NCI-H1930 (cell line): ENCODE measurements around the gene USP10.

Experiments
- DNase-seq, 2 experiments: peaks; one replicate each; lab custom pipeline; 2025; lab: John Stamatoyannopoulos, UW

USP10 gene, protein sequence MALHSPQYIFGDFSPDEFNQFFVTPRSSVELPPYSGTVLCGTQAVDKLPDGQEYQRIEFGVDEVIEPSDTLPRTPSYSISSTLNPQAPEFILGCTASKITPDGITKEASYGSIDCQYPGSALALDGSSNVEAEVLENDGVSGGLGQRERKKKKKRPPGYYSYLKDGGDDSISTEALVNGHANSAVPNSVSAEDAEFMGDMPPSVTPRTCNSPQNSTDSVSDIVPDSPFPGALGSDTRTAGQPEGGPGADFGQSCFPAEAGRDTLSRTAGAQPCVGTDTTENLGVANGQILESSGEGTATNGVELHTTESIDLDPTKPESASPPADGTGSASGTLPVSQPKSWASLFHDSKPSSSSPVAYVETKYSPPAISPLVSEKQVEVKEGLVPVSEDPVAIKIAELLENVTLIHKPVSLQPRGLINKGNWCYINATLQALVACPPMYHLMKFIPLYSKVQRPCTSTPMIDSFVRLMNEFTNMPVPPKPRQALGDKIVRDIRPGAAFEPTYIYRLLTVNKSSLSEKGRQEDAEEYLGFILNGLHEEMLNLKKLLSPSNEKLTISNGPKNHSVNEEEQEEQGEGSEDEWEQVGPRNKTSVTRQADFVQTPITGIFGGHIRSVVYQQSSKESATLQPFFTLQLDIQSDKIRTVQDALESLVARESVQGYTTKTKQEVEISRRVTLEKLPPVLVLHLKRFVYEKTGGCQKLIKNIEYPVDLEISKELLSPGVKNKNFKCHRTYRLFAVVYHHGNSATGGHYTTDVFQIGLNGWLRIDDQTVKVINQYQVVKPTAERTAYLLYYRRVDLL

DNA sequence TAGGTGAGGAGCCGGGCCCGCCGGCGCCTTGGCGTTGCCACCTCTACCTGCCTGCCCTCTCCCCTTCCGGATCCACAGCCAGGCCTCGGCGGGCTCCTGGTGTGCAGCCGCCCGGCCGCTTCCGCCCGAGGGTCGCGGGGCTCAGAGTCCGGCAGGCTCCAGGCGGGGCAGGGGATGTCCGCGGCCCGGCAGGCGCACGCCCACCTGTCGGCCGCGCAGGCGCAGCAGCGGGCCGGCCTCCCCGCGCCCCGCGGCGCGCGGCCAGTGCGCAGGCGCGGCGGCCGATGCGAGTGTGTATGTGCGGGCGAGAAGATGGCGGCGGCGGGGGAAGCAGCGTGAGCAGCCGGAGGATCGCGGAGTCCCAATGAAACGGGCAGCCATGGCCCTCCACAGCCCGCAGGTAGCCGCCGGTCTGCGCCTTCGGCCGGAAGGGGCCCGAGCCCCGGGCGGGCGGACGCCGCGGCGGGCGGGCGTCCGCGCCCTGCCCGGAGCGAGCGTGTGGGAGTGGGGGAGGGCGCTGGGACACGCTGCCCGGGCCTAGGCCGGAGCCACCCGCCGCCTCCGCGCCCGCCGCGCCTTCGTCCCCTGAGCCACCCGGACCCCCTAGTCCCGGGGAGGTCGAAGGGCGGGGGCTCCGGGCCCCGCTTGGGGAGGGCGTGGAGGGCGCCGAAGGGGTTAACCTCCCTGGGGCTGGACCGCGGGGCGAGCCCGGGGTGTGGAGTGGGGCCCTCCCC lies at the start of gene USP10:
Gene USP10 (plus strand): TSS at position 289 of the 734 bp plus-strand sequence. CDS start 91 bp downstream, at position 380.
- peak; percentile 60 to 75 for DNase-seq

DNA sequence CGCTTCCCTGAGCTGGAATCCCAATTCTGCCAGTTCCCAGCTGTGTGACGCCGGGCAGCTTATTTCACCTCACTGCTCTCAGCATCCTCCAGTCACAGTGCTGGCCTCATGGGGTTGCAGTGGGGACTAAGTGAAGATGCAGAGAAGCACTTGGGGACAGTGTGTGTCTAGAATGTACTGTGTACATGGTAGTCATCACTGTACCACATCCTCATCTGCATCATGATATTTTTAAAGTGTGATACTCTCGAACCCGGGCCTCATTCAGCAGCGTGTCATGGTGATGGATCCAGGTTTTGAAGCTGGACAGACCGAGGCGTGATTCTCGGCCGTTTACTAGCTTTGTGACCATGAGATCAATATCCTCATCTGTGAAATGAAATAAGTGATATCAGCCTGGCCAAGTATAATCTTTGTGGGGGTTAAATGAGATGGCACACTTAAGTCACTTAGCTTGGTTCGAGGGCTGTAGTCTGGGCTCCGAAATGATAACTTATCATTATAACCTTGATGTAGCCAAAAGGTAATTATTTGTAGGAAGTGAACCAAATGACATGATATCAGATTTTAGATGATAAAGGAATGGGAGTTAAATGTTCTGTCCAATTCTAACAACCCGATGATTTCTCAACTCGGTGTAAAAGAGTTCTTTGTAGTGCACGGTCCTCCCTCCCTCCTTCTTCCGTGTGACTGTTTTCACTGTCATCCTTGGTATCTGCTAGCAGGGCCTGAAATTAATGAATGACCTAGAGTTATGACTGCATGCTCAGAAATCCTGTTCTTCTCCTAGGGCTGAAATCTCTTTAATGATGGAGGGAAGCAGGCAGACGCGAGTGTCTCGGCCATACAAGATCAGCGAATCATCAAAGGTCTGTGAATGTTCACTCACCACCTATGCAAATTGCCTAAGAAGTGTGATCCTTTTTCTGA lies 49.5 kb upstream of the USP10 start:
- DNase-seq: no peak

DNA sequence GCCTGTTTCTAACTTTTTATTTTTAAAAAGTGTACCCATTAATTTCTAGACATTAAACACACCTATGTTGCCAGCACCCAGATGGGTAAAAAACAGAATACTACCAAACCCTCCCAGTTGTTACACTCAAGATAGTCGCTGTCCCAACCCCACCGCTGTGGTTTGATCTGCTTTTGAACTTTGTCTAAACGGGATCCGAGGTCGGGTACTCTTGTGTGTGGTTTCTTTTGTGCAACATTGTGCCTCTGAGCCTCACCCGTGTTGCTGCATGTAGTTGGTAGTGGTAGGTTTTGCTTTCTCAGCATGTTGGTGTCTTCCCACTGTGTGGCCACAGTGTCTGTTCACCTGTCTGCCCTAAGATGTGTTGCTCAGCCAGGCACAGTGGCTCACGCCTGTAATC lies 47.2 kb upstream of the USP10 start:
- no peak for DNase-seq

DNA sequence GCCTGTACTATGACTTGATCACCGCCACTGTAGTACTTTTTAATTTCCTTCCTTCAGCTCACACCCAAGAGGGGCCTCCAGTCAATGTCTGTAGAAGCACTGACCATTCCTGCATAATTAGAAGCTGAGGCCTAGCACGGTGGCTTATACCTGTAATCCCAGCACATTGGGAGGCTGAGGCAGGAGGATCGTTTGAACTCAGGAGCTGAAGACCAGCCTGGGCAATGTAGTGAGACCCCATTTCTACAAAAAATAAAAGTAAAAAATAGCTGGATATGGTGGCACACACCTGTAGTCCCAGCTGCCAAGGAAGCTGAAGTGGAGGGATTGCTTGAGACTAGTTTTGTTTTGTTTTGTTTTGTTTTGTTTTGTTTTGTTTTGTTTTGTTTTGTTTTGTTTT lies 45.6 kb upstream of the USP10 start:
- DNase-seq: no peak

DNA sequence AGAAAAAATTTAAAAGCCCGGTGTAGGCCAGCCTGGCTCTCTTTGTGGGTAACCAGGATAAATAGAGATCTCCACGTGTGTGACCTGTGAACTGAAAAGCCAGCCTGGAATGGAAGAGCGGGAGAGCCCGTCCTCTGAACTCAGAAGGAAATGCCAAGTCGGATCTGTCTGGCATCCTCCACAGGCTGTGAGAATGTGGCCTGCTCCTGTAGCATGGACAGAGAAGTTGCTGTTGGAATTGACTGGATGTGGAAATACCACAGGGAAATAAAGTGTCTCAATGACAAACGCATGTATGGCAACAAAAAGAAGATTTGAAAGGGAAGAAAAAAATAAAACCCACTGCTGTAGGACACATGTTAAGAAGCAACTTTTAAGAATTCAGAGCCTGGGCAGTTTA lies 44.8 kb upstream of the USP10 start:
- no peak for DNase-seq

DNA sequence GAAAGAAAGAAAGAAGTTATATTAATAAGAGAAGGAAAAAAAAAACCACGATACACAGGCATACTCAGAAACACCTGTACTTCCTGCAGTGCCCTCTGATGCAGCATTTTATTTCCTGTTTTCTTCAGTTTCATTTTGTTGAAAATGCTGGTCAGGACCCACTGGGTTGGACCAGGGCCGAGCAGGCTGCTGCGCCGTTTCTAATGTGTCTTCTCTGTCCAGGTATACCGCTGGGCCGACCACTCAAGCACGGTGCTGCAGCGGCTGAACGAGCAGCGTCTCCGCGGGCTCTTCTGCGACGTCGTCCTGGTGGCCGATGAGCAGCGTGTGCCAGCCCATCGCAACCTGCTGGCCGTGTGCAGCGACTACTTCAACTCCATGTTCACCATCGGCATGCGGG lies 43.2 kb upstream of the USP10 start:
- DNase-seq: no peak

DNA sequence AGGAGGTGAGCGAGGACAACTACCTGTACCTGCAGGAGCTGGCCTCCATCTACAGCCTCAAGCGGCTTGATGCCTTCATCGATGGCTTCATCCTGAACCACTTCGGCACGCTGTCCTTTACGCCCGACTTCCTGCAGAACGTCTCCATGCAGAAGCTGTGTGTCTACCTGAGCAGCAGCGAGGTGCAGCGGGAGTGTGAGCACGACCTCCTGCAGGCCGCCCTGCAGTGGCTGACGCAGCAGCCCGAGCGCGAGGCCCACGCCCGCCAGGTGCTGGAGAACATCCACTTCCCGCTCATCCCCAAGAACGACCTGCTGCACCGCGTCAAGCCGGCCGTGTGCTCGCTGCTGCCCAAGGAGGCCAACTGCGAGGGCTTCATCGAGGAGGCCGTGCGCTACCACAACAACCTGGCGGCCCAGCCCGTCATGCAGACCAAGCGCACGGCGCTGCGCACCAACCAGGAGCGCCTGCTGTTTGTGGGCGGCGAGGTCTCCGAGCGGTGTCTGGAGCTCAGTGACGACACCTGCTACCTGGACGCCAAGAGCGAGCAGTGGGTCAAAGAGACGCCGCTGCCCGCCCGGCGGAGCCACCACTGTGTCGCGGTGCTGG lies 42.5 kb upstream of the USP10 start:
- DNase-seq: no peak

DNA sequence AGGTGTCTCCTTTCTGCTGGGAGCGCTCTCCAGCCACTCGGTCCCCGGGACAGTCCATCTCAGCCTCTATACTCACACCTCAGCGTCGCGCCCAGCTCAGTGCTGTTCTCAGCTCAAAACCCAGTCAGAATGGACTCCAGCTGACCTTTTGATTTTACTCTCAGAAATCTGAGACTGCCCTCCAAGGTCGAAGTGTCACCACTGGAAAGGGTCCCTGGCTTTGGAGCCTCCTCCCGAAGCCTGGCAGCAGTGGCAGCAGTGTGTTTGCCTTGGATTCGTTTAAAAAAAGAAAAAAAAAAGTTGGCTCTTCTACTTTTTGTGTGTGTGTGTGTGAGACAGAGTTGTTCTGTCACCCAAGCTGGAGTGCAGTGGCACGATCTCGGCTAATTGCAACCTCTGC lies 41.1 kb upstream of the USP10 start:
- no peak for DNase-seq

DNA sequence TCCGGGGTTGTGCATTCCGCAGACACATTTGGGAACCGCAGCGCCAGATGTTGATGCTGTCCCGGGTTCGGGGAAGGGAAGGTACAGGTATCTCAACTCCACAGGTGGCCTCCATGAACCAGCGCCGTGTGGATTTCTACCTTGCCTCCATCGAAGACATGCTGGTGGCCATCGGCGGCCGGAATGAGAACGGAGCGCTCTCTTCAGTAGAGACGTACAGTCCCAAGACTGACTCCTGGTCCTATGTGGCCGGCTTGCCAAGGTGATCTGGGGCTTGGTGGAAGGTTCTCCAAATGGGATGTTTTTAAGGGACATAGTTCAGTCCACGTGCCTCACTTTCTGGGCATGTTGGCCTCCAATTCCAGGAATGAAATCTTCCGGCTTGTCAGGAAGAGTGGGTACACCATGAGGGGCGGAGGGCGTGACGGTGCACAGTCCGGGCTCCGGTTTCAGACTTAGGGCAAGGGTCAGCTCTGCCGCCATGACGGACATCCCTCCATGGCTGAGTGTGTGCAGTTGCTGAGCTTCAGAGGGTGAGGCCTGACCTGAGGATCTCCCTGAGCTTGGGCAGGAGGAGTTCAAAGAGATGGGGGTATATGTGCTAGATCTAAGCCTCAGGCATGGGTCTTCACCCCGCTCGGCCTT lies 40.0 kb upstream of the USP10 start:
- DNase-seq: no peak

DNA sequence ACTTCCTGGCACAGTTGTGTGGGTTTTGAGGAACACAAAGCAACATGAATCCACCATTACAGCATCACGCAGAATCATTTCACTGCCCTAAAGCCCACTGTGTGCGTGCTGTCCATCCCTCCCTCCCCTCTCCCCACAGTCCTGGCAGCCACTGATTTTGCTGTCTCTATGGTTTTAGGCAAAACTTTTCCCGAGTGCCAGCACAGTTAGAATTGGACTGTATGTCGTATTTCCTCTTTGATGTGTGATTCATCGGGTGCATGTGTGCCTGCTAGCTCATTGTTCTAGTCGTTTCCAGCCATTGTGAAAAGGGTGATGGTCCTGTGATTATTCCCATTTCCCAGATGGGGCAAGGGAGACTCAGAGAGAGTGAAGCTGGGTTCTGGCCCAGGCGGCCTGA lies 38.8 kb upstream of the USP10 start:
- no peak for DNase-seq

DNA sequence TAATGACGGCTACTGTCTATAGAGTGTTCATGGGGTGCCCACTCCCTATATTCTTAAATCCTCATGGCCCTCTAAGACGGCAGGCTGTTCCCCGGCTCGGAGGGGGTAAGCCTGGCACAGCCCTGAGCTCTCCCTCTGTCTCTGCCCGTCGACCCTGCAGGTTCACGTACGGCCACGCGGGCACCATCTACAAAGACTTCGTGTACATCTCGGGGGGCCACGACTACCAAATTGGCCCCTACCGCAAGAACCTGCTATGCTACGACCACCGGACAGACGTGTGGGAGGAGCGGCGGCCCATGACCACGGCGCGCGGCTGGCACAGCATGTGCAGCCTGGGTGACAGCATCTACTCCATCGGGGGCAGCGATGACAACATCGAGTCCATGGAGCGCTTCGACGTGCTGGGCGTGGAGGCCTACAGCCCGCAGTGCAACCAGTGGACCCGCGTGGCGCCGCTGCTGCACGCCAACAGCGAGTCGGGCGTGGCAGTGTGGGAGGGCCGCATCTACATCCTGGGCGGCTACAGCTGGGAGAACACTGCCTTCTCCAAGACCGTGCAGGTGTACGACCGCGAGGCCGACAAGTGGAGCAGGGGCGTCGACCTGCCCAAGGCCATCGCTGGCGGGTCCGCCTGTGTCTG lies 38.3 kb upstream of the USP10 start:
- DNase-seq: no peak

DNA sequence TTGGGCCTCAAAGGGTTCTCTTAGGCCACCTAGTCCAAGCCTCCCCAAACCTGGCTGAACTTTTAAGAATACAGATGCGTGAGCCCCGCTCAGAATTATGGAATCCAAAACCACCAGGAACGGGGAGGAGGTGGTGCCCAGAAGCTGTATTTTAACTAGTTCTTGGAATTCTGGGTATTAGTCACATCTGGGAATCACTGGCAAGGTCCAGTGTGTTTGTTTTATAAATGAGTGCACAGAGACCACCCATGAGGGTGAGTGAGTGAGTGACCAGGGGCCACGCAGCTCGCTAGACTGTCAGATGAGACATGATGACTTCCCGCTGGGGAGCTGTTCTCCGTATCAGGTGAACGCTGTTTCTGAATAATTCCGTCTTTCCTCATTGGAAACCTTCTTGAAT lies 37.3 kb upstream of the USP10 start:
- DNase-seq: no peak

DNA sequence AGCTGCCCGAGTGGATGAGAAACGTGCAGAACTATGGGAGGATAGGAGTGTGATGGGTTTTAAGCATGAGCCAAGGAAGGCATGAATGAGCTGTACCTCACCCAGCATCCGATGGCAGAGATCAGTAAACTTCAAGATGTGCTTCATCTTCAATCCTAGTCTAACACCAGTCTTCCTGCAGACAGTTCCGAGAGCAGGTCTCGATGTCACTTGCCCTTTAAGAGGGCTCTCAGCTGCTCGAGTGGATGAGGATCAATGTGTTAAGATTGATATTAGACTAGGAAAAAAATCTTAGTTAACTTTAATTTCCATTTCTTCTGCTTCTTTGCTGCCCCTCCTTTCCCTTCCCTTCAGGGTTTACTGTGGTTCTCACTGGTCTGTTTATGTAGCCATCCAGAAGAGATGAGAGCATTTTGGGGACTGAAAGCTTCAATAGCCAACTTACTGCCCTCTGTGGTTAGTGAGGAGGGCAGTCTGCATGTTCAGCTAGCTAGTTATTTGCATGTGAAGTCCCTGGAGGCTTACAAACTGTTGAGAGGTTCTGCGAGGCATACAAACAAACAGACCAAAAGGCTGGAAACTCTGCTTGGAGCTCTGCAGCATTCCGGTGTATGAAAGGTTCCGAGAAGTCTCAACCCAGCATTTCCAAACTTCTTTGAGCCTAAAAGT lies 36.2 kb upstream of the USP10 start:
- no peak for DNase-seq

DNA sequence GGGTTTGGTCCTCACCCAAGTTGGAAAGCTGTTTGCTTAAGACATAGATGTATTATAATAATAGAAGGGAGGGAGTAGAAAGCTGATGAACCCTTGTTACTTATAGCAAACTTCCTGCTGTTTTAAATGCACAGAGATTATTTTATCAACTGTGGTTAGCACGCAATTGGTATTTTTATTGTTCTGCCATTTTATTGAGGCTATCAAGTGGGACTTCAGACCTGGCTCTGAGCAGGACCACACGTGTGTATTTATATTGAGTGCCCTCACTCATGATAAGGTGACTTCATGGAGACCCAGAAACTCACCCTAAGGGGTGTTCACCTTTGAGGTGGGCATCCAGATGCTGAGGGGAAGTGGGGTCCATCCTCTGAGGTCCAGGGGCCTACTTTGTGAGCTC lies 34.4 kb upstream of the USP10 start:
- no peak for DNase-seq

DNA sequence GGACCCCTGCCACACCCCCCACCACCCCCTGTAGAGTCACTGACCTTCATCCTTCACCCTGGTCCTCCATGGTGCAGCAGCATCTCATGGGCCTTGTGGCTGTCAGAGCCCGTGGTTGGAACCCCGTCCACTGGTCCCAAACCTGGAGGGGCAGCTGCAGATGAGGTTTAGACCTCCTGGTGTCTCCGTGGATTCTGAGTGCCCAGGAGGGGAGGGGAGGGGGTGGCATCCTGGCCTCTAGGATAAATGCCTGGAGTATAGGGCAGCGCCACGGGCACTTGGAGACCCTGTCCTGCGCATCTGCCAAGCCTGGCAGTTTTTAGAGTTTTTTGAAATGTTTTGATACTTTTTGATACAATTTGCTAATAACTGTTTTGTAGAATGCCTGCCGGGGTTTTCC lies 34.0 kb upstream of the USP10 start:
- no peak for DNase-seq

DNA sequence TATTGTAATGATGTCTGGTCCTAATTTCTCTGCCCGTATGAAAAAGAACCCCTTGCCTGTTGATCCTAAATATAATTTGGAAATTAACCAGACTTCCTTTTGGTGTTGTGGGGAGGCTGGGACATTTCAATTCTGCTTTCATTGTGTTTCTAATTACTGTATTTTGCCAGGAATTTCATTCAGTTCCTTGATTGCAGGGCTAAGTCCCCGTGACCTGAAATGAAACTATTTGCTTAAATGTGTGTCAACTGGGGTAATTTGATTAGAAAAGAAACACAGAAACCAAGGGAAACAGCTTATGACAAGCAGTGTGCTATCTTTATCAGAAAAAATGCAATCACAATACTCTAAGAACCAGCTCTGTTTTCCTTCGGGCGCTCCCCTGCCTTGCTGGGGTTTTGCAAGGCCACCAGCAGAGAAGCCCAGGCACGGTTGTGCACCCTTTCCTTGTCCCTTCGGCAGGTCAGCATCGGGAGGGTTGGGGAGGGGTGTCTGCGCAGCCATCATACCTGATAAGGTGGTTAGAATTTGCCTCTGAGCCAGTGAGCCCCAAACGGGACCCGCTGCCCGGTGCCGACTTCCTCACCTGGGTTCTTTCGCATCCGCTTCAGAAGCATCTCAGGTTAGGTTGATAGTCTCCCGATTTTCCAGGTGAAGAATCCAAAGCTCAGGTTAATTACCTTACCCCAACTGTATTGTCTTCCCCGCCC lies 32.0 kb upstream of the USP10 start:
- DNase-seq: no peak

DNA sequence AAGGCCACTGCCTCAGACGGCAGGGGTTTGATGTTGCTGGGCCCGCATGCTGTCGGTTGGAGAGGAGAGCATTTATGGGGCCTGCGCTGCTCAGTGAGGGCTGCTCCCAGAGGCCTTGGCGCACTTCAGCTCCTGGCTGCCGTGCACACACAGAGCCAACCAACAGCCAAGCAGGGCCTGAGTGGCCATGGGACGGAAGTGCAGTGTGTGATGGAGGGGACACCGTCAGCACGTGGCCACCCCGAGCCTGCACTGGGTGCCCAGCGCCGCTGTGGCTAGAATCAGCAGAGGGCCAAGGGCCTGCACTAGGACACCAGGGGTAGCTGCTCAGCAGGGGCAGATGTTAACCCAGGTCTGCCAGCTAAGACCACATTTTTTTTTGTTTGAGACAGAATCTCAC lies 29.7 kb upstream of the USP10 start:
- DNase-seq: no peak

DNA sequence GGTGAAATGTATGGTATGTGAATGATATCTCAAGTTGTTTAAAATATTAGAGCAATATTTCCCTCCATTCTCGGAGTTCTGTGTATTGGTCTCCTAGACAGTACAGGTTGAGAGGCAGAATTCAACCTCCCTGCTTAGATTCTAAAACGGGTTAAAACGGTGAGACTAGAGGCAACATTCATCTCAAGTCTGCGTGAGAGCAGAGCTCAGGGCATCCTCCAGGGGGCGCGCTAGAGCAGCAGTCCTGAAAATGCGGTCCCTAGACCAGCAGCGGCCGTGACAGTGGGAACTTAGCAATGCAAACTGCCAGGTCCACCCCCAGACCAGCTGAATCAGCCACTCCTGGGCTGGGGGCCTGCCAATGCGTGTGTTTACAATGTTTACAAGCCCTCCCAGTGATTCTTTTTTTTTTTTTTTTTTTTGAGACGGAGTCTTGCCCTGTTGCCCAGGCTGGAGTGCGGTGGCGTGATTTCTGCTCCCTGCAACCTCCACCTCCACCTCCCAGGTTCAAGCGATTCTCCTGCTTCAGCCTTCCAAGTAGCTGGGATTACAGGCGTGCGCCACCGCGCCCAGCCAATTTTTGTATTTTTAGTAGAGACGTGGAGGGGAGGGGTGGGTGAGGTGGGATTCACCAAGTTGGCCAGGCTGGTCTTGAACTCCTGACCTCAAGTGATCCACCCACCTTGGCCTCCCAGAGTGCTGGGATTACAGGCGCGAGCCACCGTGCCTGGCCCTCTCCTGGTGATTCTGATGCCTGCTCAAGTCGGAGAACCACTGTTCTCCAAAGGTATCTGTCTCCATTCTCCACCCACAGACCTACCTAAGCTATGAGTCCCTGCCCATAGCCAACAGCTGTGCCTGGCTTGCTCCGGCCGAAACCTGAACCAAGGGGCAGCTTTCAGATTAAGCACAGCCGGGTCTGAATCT lies 27.3 kb upstream of the USP10 start:
- peak in 1 of 2 experiments; percentile 2 for DNase-seq
